Measurements from ENCODE around the gene DDX60.
"Not testable (repeated sequence)": the region's sequence is repeated elsewhere in the genome, so short reads cannot be mapped to it uniquely, and the experiment has no call there.

The DDX60 gene

GRCh38 chr4:168330575-168330974, 12.0 kb upstream of the DDX60 start:
- not testable (repeated sequence) for H3K4me1 ChIP-seq (ENCODE audit: control insufficient read depth in 1 of 2, insufficient read depth in 2 of 2, low read length in 2 of 2)

GRCh38 chr4:168325591-168325990, 7.0 kb upstream of the DDX60 start:
- no CpG with 5 or more reads among the region's 4 CpGs for WGBS (ENCODE audit: extremely low coverage, insufficient coverage, insufficient read length)
- no peak overlapping the region for H4K8ac ChIP-seq (ENCODE audit: low read depth, low read length)

More at GRCh38 chr4:168330575-168330974, 12.0 kb upstream of the DDX60 start:
- H3K27me3 ChIP-seq (ENCODE audit: insufficient read depth, low read length); H2AK5ac ChIP-seq (ENCODE audit: low read length); H3K23ac ChIP-seq (ENCODE audit: low read length); H2BK120ac ChIP-seq (ENCODE audit: insufficient read depth, low read length, poor library complexity); H3K18ac ChIP-seq (ENCODE audit: low read length); H4K12ac ChIP-seq (ENCODE audit: low read depth, low read length); H2AFZ ChIP-seq (ENCODE audit: insufficient read depth, low read length, poor library complexity); H3K79me1 ChIP-seq (ENCODE audit: low read length); H3K4me2 ChIP-seq (ENCODE audit: low read length); H3K27ac ChIP-seq (ENCODE audit: low read depth, low read length); DNase-seq; H3K4ac ChIP-seq (ENCODE audit: low read depth, low read length); H3K9ac ChIP-seq (ENCODE audit: low read length); H4K8ac ChIP-seq (ENCODE audit: low read depth, low read length); H3K9me3 ChIP-seq (ENCODE audit: insufficient read depth, low read depth, low read length); H3K4me3 ChIP-seq (ENCODE audit: low read depth, low read length); H2BK5ac ChIP-seq (ENCODE audit: low read depth, low read length, poor library complexity); H2BK12ac ChIP-seq (ENCODE audit: low read length); H4K91ac ChIP-seq (ENCODE audit: low read depth, low read length); H3K14ac ChIP-seq (ENCODE audit: low read length); H3K79me2 ChIP-seq (ENCODE audit: control insufficient read depth, insufficient read depth, low read length, poor library complexity); H3K36me3 ChIP-seq (ENCODE audit: control insufficient read depth in 1 of 2, insufficient read depth in 2 of 2, low read length in 2 of 2): not testable (repeated sequence)
- no CpG with 5 or more reads among the region's 3 CpGs for WGBS (ENCODE audit: extremely low coverage, insufficient coverage, insufficient read length)

GRCh38 chr4:168321006-168321405, 2.5 kb upstream of the DDX60 start:
- DNase-seq: no peak
- no peaks in the 10 kb centered on the region for H3K36me3 ChIP-seq (ENCODE audit: control insufficient read depth in 1 of 2, insufficient read depth in 2 of 2, low read length in 2 of 2)
- no peak overlapping the region for H3K18ac ChIP-seq (ENCODE audit: low read length)
- peaks cover 3% of the 10 kb centered on the region for H3K79me2 ChIP-seq (ENCODE audit: control insufficient read depth, insufficient read depth, low read length, poor library complexity)
- no CpG with 5 or more reads among the region's 3 CpGs for WGBS (ENCODE audit: extremely low coverage, insufficient coverage, insufficient read length)
- peaks cover 4% of the 10 kb centered on the region for H3K79me1 ChIP-seq (ENCODE audit: low read length)
- H4K8ac ChIP-seq (ENCODE audit: low read depth, low read length): no peak overlapping the region
- no peak overlapping the region for H3K23ac ChIP-seq (ENCODE audit: low read length)
- H3K9me3 ChIP-seq (ENCODE audit: insufficient read depth, low read depth, low read length): no peaks in the 10 kb centered on the region
- no peak overlapping the region for H3K4ac ChIP-seq (ENCODE audit: low read depth, low read length)
- H3K27me3 ChIP-seq (ENCODE audit: insufficient read depth, low read length): no peaks in the 10 kb centered on the region
- H3K4me1 ChIP-seq (ENCODE audit: control insufficient read depth in 1 of 2, insufficient read depth in 2 of 2, low read length in 2 of 2): no peaks in the 10 kb centered on the region
- no peak overlapping the region for H2BK5ac ChIP-seq (ENCODE audit: low read depth, low read length, poor library complexity)
- no peak overlapping the region for H3K14ac ChIP-seq (ENCODE audit: low read length)
- H4K12ac ChIP-seq (ENCODE audit: low read depth, low read length): no peak overlapping the region
- H3K9ac ChIP-seq (ENCODE audit: low read length): no peak overlapping the region
- no peak overlapping the region for H3K4me3 ChIP-seq (ENCODE audit: low read depth, low read length)
- H4K91ac ChIP-seq (ENCODE audit: low read depth, low read length): no peak overlapping the region
- no peak overlapping the region for H3K27ac ChIP-seq (ENCODE audit: low read depth, low read length)
- H2BK12ac ChIP-seq (ENCODE audit: low read length): no peak overlapping the region
- no peak overlapping the region for H2BK120ac ChIP-seq (ENCODE audit: insufficient read depth, low read length, poor library complexity)
- H3K4me2 ChIP-seq (ENCODE audit: low read length): no peak overlapping the region
- no peak overlapping the region for H2AFZ ChIP-seq (ENCODE audit: insufficient read depth, low read length, poor library complexity)
- H2AK5ac ChIP-seq (ENCODE audit: low read length): no peak overlapping the region

More at GRCh38 chr4:168325591-168325990, 7.0 kb upstream of the DDX60 start:
- H3K9me3 ChIP-seq (ENCODE audit: insufficient read depth, low read depth, low read length): no peaks in the 10 kb centered on the region
- H3K79me2 ChIP-seq (ENCODE audit: control insufficient read depth, insufficient read depth, low read length, poor library complexity): no peaks in the 10 kb centered on the region
- no peak overlapping the region for H2BK5ac ChIP-seq (ENCODE audit: low read depth, low read length, poor library complexity)
- H2BK12ac ChIP-seq (ENCODE audit: low read length): no peak overlapping the region
- no peaks in the 10 kb centered on the region for H3K27me3 ChIP-seq (ENCODE audit: insufficient read depth, low read length)
- no peak overlapping the region for H3K23ac ChIP-seq (ENCODE audit: low read length)
- H4K91ac ChIP-seq (ENCODE audit: low read depth, low read length): no peak overlapping the region
- no peak overlapping the region for H3K4me3 ChIP-seq (ENCODE audit: low read depth, low read length)
- H2BK120ac ChIP-seq (ENCODE audit: insufficient read depth, low read length, poor library complexity): no peak overlapping the region
- H3K36me3 ChIP-seq (ENCODE audit: control insufficient read depth in 1 of 2, insufficient read depth in 2 of 2, low read length in 2 of 2): no peaks in the 10 kb centered on the region
- H2AFZ ChIP-seq (ENCODE audit: insufficient read depth, low read length, poor library complexity): no peak overlapping the region
- H3K4me2 ChIP-seq (ENCODE audit: low read length): no peak overlapping the region
- H3K4me1 ChIP-seq (ENCODE audit: control insufficient read depth in 1 of 2, insufficient read depth in 2 of 2, low read length in 2 of 2): no peaks in the 10 kb centered on the region
- no peak overlapping the region for H3K14ac ChIP-seq (ENCODE audit: low read length)
- H2AK5ac ChIP-seq (ENCODE audit: low read length): no peak overlapping the region
- H3K4ac ChIP-seq (ENCODE audit: low read depth, low read length): no peak overlapping the region
- no peak overlapping the region for H3K18ac ChIP-seq (ENCODE audit: low read length)
- H3K9ac ChIP-seq (ENCODE audit: low read length): no peak overlapping the region
- H3K79me1 ChIP-seq (ENCODE audit: low read length): no peaks in the 10 kb centered on the region
- H4K12ac ChIP-seq (ENCODE audit: low read depth, low read length): no peak overlapping the region
- DNase-seq: no peak
- H3K27ac ChIP-seq (ENCODE audit: low read depth, low read length): no peak overlapping the region

- no CpG with 5 or more reads among the region's 3 CpGs for WGBS (ENCODE audit: extremely low coverage, insufficient coverage, insufficient read length)
- H3K27me3 ChIP-seq (ENCODE audit: insufficient read depth, low read length): no peaks in the 10 kb centered on the region
- peaks cover 4% of the 10 kb centered on the region for H3K79me1 ChIP-seq (ENCODE audit: low read length)
- no peak overlapping the region for H2BK120ac ChIP-seq (ENCODE audit: insufficient read depth, low read length, poor library complexity)
- no peak overlapping the region for H4K8ac ChIP-seq (ENCODE audit: low read depth, low read length)
- no peak overlapping the region for H3K14ac ChIP-seq (ENCODE audit: low read length)
- H4K12ac ChIP-seq (ENCODE audit: low read depth, low read length): no peak overlapping the region
- no peak overlapping the region for H3K4ac ChIP-seq (ENCODE audit: low read depth, low read length)
- H2BK5ac ChIP-seq (ENCODE audit: low read depth, low read length, poor library complexity): no peak overlapping the region
- DNase-seq: no peak
- no peak overlapping the region for H2AFZ ChIP-seq (ENCODE audit: insufficient read depth, low read length, poor library complexity)
- no peaks in the 10 kb centered on the region for H3K9me3 ChIP-seq (ENCODE audit: insufficient read depth, low read depth, low read length)
- no peak overlapping the region for H3K9ac ChIP-seq (ENCODE audit: low read length)
- no peak overlapping the region for H4K91ac ChIP-seq (ENCODE audit: low read depth, low read length)
- H3K4me1 ChIP-seq (ENCODE audit: control insufficient read depth in 1 of 2, insufficient read depth in 2 of 2, low read length in 2 of 2): no peaks in the 10 kb centered on the region
- no peak overlapping the region for H3K27ac ChIP-seq (ENCODE audit: low read depth, low read length)
- H3K79me2 ChIP-seq (ENCODE audit: control insufficient read depth, insufficient read depth, low read length, poor library complexity): peaks cover 3% of the 10 kb centered on the region
- no peak overlapping the region for H2BK12ac ChIP-seq (ENCODE audit: low read length)
- H3K18ac ChIP-seq (ENCODE audit: low read length): no peak overlapping the region
- H3K4me2 ChIP-seq (ENCODE audit: low read length): no peak overlapping the region
- H3K4me3 ChIP-seq (ENCODE audit: low read depth, low read length): no peak overlapping the region
- no peak overlapping the region for H2AK5ac ChIP-seq (ENCODE audit: low read length)
- H3K23ac ChIP-seq (ENCODE audit: low read length): no peak overlapping the region
- no peaks in the 10 kb centered on the region for H3K36me3 ChIP-seq (ENCODE audit: control insufficient read depth in 1 of 2, insufficient read depth in 2 of 2, low read length in 2 of 2)
Observed at GRCh38 chr4:168319486-168320019, 1.0 kb upstream of the DDX60 start.

Data from trophoblast cell (in vitro differentiated cells and primary cell).